Measurements from ENCODE around the gene CADM1.

DNA sequence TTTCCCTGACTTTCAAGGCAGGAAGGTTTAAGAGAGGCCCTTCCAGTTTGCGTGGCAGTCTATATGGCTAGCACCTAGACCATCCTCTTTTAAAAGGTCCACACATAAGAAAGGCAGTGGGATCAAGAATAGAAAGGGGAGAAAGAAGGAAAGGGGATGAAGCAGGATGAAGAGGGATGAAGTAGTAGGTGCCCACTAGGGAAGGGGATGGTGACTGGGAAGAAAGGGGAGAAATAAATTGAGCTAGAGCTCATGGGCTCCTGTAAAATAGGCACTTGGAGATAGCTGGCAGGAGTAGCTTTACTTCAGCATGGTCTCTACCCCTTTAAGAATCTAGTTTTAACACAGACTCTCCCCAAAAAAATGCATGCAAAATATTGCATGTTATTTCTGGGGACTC, 41.5 kb downstream of the CADM1 start:
- TF ChIP-seq, protein P1, sequence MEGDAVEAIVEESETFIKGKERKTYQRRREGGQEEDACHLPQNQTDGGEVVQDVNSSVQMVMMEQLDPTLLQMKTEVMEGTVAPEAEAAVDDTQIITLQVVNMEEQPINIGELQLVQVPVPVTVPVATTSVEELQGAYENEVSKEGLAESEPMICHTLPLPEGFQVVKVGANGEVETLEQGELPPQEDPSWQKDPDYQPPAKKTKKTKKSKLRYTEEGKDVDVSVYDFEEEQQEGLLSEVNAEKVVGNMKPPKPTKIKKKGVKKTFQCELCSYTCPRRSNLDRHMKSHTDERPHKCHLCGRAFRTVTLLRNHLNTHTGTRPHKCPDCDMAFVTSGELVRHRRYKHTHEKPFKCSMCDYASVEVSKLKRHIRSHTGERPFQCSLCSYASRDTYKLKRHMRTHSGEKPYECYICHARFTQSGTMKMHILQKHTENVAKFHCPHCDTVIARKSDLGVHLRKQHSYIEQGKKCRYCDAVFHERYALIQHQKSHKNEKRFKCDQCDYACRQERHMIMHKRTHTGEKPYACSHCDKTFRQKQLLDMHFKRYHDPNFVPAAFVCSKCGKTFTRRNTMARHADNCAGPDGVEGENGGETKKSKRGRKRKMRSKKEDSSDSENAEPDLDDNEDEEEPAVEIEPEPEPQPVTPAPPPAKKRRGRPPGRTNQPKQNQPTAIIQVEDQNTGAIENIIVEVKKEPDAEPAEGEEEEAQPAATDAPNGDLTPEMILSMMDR (IDR thresholded peaks at IDR 0.05): no peak
- TF ChIP-seq POLR2A (IDR thresholded peaks at IDR 0.05) (no peak), POLR2AphosphoS5 (IDR thresholded peaks at IDR 0.05) (no peak), EP300 (IDR thresholded peaks at IDR 0.05) (no peak)

All from stomach (tissue), 4 donors.